ENCODE data around the gene EPS8L1.
"Not testable (repeated sequence)": the region's sequence is repeated elsewhere in the genome, so short reads cannot be mapped to it uniquely, and the experiment has no call there.

The EPS8L1 gene

GRCh38 chr19:55075371-55075998 lies at the start of gene EPS8L1:
EPS8L1 (plus strand) TSS chr19:55075869; CDS start chr19:55076445, 576 bp downstream.
- no peak for DNase-seq (ENCODE audit: low read depth in 1 of 2, low spot score in 1 of 2)

GRCh38 chr19:55027140-55027471 lies 48.6 kb upstream of the EPS8L1 start:
- DNase-seq (ENCODE audit: low read depth in 1 of 2, low spot score in 1 of 2) = not testable (repeated sequence)

- no peak for DNase-seq (ENCODE audit: low read depth in 1 of 2, low spot score in 1 of 2)
These were observed 48.0 kb upstream of the EPS8L1 start for GRCh38 chr19:55027472-55028337.

- DNase-seq (ENCODE audit: low read depth in 1 of 2, low spot score in 1 of 2) = no peak
These were observed 46.9 kb upstream of the EPS8L1 start for GRCh38 chr19:55028757-55029156.

- DNase-seq (ENCODE audit: low read depth in 1 of 2, low spot score in 1 of 2) = no peak
These were observed 44.5 kb upstream of the EPS8L1 start for GRCh38 chr19:55031178-55031577.

- DNase-seq (ENCODE audit: low read depth in 1 of 2, low spot score in 1 of 2) = no peak
These were observed 43.4 kb upstream of the EPS8L1 start for GRCh38 chr19:55032170-55032800.

GRCh38 chr19:55032976-55033643 lies 42.6 kb upstream of the EPS8L1 start:
- not testable (repeated sequence) for DNase-seq (ENCODE audit: low read depth in 1 of 2, low spot score in 1 of 2)

- no peak for DNase-seq (ENCODE audit: low read depth in 1 of 2, low spot score in 1 of 2)
These were observed 40.9 kb upstream of the EPS8L1 start for GRCh38 chr19:55034751-55035150.

GRCh38 chr19:55036058-55036457 lies 39.6 kb upstream of the EPS8L1 start:
- no peak for DNase-seq (ENCODE audit: low read depth in 1 of 2, low spot score in 1 of 2)

GRCh38 chr19:55037603-55038002 lies 38.1 kb upstream of the EPS8L1 start:
- DNase-seq (ENCODE audit: low read depth in 1 of 2, low spot score in 1 of 2) = not testable (repeated sequence)

- DNase-seq (ENCODE audit: low read depth in 1 of 2, low spot score in 1 of 2) = not testable (repeated sequence)
These were observed 35.0 kb upstream of the EPS8L1 start for GRCh38 chr19:55040654-55041053.

- no peak for DNase-seq (ENCODE audit: low read depth in 1 of 2, low spot score in 1 of 2)
These were observed 34.4 kb upstream of the EPS8L1 start for GRCh38 chr19:55041244-55041626.

- DNase-seq (ENCODE audit: low read depth in 1 of 2, low spot score in 1 of 2) = no peak
These were observed 33.9 kb upstream of the EPS8L1 start for GRCh38 chr19:55041627-55042343.

GRCh38 chr19:55042344-55042678 lies 33.4 kb upstream of the EPS8L1 start:
- no peak for DNase-seq (ENCODE audit: low read depth in 1 of 2, low spot score in 1 of 2)

- no peak for DNase-seq (ENCODE audit: low read depth in 1 of 2, low spot score in 1 of 2)
These were observed 33.0 kb upstream of the EPS8L1 start for GRCh38 chr19:55042688-55043087.

GRCh38 chr19:55044286-55044685 lies 31.4 kb upstream of the EPS8L1 start:
- DNase-seq (ENCODE audit: low read depth in 1 of 2, low spot score in 1 of 2) = no peak

- DNase-seq (ENCODE audit: low read depth in 1 of 2, low spot score in 1 of 2) = no peak
These were observed 30.6 kb upstream of the EPS8L1 start for GRCh38 chr19:55044771-55045716.

GRCh38 chr19:55046975-55047622 lies 28.6 kb upstream of the EPS8L1 start:
- no peak for DNase-seq (ENCODE audit: low read depth in 1 of 2, low spot score in 1 of 2)

GRCh38 chr19:55047951-55048350 lies 27.7 kb upstream of the EPS8L1 start:
- no peak for DNase-seq (ENCODE audit: low read depth in 1 of 2, low spot score in 1 of 2)
